Cardiac muscle cell (in vitro differentiated cells and primary cell): ENCODE results near the gene PRPF8. TPM values are rescaled to one million over a fixed set of nuclear protein-coding genes. Genes with fewer than 3 reads are reported as not detected.

ENCODE experiments used
- DNase-seq, 2 donors: peaks; one replicate each; pipeline versions ENCODE4 v3.0.0 to v3.0.0-alpha.2; 2010 to 2017; ENCODE audit warnings: low read depth in 1 of 2, low spot score in 1 of 2
- H3K27ac ChIP-seq: fragments of 200-600 bp; sonication (generic); 2 replicates; pipeline ENCODE4 v1.5.1; 2016
- H3K27me3 ChIP-seq: fragments of 200-600 bp; sonication (generic); 2 replicates; pipeline ENCODE4 v1.6.0; 2016; ENCODE audit warnings: control low read depth
- H3K36me3 ChIP-seq: fragments of 200-600 bp; sonication (generic); 2 replicates; pipeline ENCODE4 v1.5.1; 2016; ENCODE audit warnings: control low read depth
- H3K4me1 ChIP-seq: fragments of 200-600 bp; sonication (generic); 2 replicates; pipeline ENCODE4 v1.8.1; 2017; ENCODE audit warnings: low read depth, mild to moderate bottlenecking, mixed run types
- H3K4me3 ChIP-seq: fragments of 200-600 bp; sonication (generic); 2 replicates; pipeline ENCODE4 v1.5.1; 2016; ENCODE audit warnings: mild to moderate bottlenecking
- H3K9me3 ChIP-seq: fragments of 200-600 bp; sonication (generic); 2 replicates; pipeline ENCODE4 v1.5.1; 2017; ENCODE audit warnings: low read depth, mild to moderate bottlenecking, control low read depth
- CTCF ChIP-seq: IDR thresholded peaks from 2 replicates; pipeline ENCODE4 v1.5.1; 2012; ENCODE audit warnings: low read depth, mild to moderate bottlenecking, low read length
- polyA plus RNA-seq: library from polyadenylated mRNA; unstranded; fragments of >200 nt; fragmentation: Nextera tagmentation; extraction: Ambion mirVana; gene quantifications from 2 replicates; pipeline ENCODE4 v1.2.1, GENCODE V29; 2016
- total RNA-seq: library from RNA; depleted of rRNA; stranded (reverse); fragments of >200 nt; gene quantifications from 2 replicates; pipeline ENCODE4 v1.2.3, GENCODE V29; 2016

The PRPF8 gene
- total and polyA plus RNA-seq, 2 experiments from 2014 or later, result 137 to 170 TPM

- H3K4me3 ChIP-seq, result no peak overlapping the region
- H3K9me3 ChIP-seq, result no peaks in the 10 kb centered on the region
- no peaks in the 10 kb centered on the region for H3K27me3 ChIP-seq
- no peaks in the 10 kb centered on the region for H3K36me3 ChIP-seq
- H3K4me1 ChIP-seq, result no peaks in the 10 kb centered on the region
- no peak for TF ChIP-seq CTCF
- no peak for DNase-seq
- no peak overlapping the region for H3K27ac ChIP-seq
Measured at GRCh38 chr17:1625053-1625452, 59.6 kb downstream of the PRPF8 start.

GRCh38 chr17:1624650-1625049 lies 60.0 kb downstream of the PRPF8 start:
- no peaks in the 10 kb centered on the region for H3K9me3 ChIP-seq
- H3K27ac ChIP-seq, result no peak overlapping the region
- no peak for TF ChIP-seq CTCF
- H3K4me1 ChIP-seq, result no peaks in the 10 kb centered on the region
- no peak for DNase-seq
- no peaks in the 10 kb centered on the region for H3K36me3 ChIP-seq
- H3K4me3 ChIP-seq, result no peak overlapping the region
- no peaks in the 10 kb centered on the region for H3K27me3 ChIP-seq

GRCh38 chr17:1623057-1623630 lies 61.5 kb downstream of the PRPF8 start:
- Histone ChIP-seq H3K36me3 (no peaks in the 10 kb centered on the region), H3K27ac (no peak overlapping the region), H3K4me3 (no peak overlapping the region), H3K27me3 (no peaks in the 10 kb centered on the region), H3K4me1 (no peaks in the 10 kb centered on the region), H3K9me3 (no peaks in the 10 kb centered on the region)
- TF ChIP-seq CTCF, result no peak
- no peak for DNase-seq

- Histone ChIP-seq H3K27ac (no peak overlapping the region), H3K9me3 (no peaks in the 10 kb centered on the region), H3K36me3 (no peaks in the 10 kb centered on the region), H3K4me3 (no peak overlapping the region), H3K4me1 (no peaks in the 10 kb centered on the region), H3K27me3 (no peaks in the 10 kb centered on the region)
- TF ChIP-seq CTCF, result no peak
- no peak for DNase-seq
Measured at GRCh38 chr17:1621273-1621954, 63.3 kb downstream of the PRPF8 start.

- no peak for TF ChIP-seq CTCF
- no peak for DNase-seq
- no peaks in the 10 kb centered on the region for H3K36me3 ChIP-seq
- H3K27me3 ChIP-seq, result no peaks in the 10 kb centered on the region
- no peak overlapping the region for H3K4me3 ChIP-seq
- no peaks in the 10 kb centered on the region for H3K4me1 ChIP-seq
- H3K9me3 ChIP-seq, result no peaks in the 10 kb centered on the region
- no peak overlapping the region for H3K27ac ChIP-seq
Measured at GRCh38 chr17:1620486-1620885, 64.2 kb downstream of the PRPF8 start.
